Measurements from ENCODE around the gene POLD2.

The POLD2 gene

GRCh38 chr7:44153948-44154335 lies 30.6 kb upstream of the POLD2 start:
- peak in 1 of 10 donors; percentile 52 for DNase-seq
- intact Hi-C loops (cut with DNase I) = no loop called here

DNA sequence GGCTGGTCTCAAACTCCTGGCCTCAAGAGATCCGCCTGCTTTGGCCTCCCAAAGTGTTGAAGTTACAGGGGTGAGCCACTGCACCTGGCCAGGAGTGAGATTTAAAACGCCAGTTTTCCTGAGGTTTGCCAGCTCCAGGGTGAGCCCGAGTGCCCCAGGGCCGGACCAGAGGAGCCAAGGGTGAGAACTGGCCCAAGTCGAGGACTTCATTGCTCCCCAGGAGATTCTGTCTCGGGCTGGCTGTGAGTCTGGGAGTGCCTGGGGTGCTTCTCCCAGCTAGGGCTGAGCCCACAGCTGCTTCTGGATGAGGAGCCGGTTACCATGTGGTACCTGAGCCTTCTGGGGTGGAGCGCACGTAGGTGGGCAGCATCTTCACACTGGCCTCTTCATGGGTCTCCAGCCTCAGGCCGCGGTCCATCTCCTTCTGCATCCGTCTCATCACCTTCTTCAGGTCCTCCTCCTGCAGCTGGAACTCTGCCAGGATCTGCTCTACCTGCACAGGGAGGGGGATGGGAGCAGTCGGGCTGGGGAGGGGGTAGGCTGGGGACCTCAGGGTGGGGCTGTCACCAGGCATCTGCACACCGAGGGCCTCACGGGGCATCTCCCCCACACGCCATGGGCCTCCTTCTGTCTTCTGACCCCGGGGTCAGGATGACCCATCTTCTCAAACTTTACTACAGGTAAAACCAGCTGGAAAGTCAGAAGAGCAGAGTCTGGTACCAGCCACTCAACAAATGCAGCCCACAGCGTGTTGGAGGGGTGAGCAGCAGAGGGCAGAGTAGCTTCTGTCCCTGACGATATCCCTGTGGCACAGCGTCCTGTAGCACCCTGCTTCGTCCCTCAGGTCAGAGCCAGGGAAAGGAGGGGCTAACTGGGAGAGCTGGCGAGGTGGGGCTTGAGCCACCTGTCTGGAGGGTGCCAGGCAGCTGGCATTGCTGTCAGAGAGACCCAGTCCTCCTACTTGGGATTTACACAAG lies 29.9 kb upstream of the POLD2 start:
- intact Hi-C loops (cut with DNase I) = no loop called here
- DNase-seq = peak in 2 of 10 donors; percentile 57 to 66

DNA sequence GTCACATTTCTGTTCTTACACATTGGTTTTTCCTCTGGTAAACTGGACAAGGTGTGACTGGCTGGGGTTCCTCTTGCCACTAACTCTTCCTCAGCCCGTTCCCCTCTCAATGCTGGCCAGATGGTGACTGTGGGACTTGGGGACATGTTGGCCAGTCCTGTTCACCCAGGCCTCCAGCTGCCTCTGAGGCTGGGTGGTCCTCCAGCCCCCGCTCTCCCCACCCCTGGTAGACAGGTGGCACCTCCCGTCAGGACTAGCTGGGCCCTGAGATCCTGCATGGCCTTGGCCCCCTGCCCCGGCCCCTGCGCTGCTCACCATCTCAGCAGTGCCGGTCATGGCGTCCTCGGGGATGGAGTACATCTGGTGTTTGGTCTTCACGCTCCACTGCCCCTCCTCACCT lies 28.6 kb upstream of the POLD2 start:
- peak in 1 of 10 donors; percentile 74 for DNase-seq
- intact Hi-C loops (cut with DNase I) = no loop called here

GRCh38 chr7:44150966-44151941 lies 27.9 kb upstream of the POLD2 start:
- peak in 1 of 10 donors; percentile 70 for DNase-seq
- intact Hi-C loops (cut with DNase I) = no loop called here

DNA sequence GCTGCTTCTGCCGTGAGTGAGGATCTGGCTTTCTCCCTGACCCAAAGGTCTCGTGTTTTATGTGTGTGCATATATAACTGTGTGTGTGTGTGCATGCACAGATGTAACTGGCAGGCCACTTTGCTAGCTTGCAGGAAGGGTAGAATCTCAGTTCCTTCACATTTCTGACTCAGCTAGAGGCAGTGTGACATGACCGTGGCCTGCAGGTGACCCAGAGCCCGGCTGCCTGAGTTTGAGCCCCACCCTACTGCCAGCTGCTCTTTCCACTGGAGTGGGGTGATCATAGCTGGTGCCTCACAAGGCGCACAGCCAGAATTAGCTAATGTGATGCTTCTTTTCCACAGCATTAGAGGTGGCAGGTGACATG lies 27.1 kb upstream of the POLD2 start:
- DNase-seq = no peak
- intact Hi-C loops (cut with DNase I) = no loop called here

- peak in 2 of 10 donors; percentile 22 to 49 for DNase-seq
Measured at GRCh38 chr7:44149571-44150465, 26.5 kb upstream of the POLD2 start.

DNA sequence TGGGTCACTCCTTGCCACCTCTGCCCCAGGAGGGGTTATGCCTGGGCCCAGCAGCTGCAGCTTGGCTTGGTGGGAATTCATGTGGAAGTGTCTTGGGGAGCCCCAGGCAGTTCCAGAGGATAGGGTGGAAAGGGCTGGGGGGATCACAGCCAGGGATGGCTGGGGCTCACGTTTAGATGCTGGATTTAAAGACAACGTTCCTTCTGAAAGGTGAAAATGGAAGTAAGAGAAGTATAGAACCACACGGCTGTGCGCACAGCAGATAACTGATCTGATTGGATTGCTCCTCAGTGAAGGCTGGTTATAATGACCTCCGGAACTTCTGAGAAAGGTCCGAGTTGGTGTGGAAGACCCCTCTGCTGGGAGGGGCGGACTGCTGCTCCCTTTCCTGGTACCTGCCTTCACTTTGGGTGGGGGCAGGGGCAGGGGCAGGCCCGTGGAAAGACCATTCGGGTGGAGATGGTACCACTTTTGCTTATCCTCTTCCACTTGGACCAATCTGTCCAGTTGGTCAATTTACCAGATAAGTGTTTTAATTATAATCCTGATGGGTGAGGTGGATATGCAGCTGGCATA lies 25.7 kb upstream of the POLD2 start:
- intact Hi-C loops (cut with DNase I) = no loop called here
- peak in 1 of 10 donors; percentile 55 for DNase-seq

More at GRCh38 chr7:44149571-44150465, 26.5 kb upstream of the POLD2 start:
- intact Hi-C loops (cut with DNase I) = no loop called here

GRCh38 chr7:44148166-44148565 lies 24.8 kb upstream of the POLD2 start:
- intact Hi-C loops (cut with DNase I) = no loop called here
- peak in 1 of 10 donors; percentile 36 for DNase-seq

GRCh38 chr7:44147026-44147991 lies 24.0 kb upstream of the POLD2 start:
- peak in 3 of 10 donors; percentile 25 to 91 (median 38) for DNase-seq
- intact Hi-C loops (cut with DNase I) = no loop called here

GRCh38 chr7:44145969-44146911 lies 22.9 kb upstream of the POLD2 start:
- intact Hi-C loops (cut with DNase I) = no loop called here
- DNase-seq = peak; percentile 48 to 94 (median 70)

GRCh38 chr7:44145479-44145968 lies 22.2 kb upstream of the POLD2 start:
- peak in 8 of 10 donors; percentile 30 to 95 (median 64) for DNase-seq
- intact Hi-C loops (cut with DNase I) = no loop called here

DNA sequence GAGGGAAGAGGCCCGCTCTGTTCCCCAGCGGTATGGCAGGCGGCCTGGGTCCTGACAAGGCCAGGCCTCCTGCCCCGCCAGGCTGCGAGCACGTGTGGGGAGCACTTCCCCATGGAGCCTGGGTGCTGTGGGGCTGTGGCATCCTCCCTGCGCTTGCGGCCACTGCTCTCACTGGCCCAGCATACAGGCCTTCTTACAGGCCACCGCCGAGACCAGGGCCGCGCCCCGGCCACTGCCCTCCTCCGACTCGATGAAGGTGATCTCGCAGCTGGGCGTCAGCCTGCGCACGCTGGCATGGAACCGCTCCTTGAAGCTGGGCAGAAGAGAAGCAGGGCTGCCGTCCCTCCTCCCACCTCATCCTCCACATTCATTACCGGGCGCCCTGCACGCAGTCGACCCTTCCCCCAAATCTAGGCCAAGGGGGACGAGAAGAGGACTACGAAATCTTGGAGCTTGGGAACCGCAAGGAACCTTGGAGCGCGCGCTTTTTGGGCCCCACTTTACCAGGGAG lies 21.7 kb upstream of the POLD2 start:
- intact Hi-C loops (cut with DNase I) = no loop called here
- peak in 1 of 10 donors; percentile 82 for DNase-seq

DNA sequence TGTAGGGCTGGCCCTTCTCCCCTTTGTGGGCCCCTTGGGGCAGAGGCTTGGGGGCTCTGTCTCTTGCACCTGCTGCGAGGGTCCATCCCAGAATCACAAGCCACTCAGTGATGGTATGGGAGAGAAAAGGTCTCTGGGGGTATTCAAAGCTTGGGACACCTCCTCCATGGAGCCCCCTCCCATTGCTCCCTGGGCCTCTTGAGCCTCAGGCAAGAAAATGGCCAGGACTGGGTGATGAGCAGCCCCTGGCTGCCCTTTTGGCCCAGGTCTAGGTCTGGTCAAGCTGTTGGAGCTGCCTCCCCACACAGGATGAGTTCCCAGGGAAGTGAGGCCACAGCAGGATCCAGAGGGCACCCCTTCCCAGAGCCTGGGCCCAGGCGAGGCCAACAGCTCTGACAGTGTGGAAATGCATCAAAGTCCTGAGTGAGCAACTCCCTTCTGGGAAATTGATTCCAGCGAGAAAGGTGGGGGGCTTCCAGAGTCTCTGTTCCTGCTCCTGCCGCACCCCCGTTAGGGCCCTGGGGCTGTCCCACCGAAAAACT lies 21.1 kb upstream of the POLD2 start:
- intact Hi-C loops (cut with DNase I) = no loop called here

DNA sequence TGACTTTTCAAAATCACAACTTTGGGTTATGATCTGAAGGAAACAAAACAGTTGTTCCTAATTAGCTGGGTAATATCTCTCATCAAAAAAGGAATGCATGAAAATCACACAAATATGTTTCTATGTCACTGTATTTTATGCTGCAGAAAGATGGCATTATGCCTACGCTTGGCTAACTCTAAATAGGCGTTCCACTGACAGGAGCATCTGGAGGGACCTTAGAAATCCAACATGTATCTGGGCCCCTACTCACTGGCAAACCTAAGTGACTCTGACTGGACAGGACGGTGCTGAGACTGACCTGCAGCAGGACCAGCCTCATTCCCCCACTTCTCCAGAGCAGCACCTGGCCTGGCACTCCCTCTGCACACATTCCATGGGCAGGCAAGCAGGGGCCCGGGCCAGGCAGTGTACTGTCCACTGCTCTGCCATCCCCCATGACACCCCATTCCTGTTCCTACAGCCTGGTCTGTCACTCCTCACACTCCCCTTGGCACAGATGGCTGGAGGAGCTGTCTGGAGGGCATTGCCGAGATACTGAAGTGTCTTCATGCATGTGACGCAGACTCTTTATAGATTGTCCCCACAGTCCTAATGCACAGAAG lies 20.4 kb upstream of the POLD2 start:
- intact Hi-C loops (cut with DNase I) = no loop called here
- DNase-seq = peak in 2 of 10 donors; percentile 13 to 58

More for the DNA sequence above, 21.1 kb upstream of the POLD2 start:
- DNase-seq = peak in 3 of 10 donors; percentile 13 to 66 (median 52)

GRCh38 chr7:44142028-44142427 lies 18.7 kb upstream of the POLD2 start:
- intact Hi-C loops (cut with DNase I) = no loop called here
- peak in 2 of 10 donors; percentile 61 to 62 for DNase-seq
